Measurements from ENCODE around the gene LSP1.

- TF ChIP-seq GATA3 (IDR thresholded peaks at IDR 0.05; ENCODE audit: low read depth, low read length), result no peak
- no peak for TF ChIP-seq GATA2 (IDR thresholded peaks at IDR 0.05; ENCODE audit: low read depth, low read length)
Measured at GRCh38 chr11:1828542-1828941, 24.3 kb upstream of the LSP1 start.
